Measurements from ENCODE around the gene PIK3R5.
"Not testable (repeated sequence)": the region's sequence is repeated elsewhere in the genome, so short reads cannot be mapped to it uniquely, and the experiment has no call there.

Gene PIK3R5

DNA sequence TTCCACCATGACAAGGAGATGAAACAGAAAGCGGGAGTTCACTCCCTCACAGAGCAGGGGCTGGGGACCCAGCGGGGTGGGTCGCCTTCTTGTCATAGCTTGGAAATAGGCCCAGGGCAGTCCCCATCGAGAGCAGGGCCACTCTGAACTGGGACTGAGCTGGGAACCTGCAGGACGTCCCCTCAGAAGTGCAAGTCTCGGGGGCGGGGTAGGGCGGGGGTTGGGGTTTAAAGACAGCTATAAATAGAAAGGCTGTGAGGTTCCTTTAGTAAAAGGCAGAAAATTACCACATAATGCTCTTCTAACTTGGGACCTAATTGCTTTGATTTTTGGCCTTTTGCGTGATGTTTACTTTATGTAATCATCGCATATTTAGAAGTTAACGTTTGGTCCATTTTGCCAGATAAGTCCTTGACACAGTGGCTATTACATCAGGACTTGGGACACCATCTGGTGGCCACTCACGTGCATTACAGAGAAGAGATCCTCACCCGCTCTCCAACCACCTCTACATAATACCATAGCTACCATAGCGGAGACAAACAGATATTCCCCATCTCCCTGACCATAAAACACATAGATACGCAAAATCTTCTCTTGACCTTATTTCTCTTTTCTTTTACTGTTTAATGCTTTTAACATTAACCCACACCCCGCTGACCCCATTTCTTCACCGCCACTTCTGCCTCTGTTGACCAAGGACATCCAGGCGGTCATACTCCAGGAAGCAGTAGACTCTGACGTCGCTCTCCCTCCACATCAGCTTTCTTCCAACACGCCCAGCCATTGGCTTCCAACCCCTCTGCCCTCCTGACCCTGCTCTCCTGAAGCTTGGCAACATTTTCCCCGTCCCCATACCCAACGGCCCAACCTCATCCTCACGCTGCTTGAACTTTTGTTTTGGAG lies 70.6 kb downstream of the PIK3R5 start:
- peak; percentile 82 for FAIRE-seq

DNA sequence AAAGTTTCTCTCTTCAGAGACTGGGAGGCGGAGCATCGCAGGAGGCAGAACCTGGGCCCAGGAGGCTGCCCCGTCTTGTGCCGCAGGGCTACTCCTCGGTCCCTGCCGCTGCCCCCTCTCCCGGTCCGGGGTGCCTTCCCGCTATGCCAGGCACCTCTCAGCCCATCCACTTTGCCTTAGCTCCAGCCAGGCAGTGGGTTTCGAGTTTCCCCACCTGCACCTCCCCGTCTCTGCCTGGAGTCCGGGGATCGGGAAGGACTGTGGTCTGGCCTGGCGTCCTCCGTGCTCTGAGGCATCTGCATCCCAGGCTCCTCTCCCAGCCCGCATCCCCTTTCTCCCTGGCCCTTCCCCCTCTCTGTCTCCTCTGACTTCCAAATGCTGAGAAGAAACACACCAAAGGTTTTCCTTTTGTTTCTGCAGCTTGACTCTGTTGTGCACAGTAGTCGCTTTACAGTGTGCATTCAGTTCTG lies 71.3 kb downstream of the PIK3R5 start:
- no peak for FAIRE-seq

GRCh38 chr17:8893621-8894201 lies 71.8 kb downstream of the PIK3R5 start:
- FAIRE-seq, result no peak

DNA sequence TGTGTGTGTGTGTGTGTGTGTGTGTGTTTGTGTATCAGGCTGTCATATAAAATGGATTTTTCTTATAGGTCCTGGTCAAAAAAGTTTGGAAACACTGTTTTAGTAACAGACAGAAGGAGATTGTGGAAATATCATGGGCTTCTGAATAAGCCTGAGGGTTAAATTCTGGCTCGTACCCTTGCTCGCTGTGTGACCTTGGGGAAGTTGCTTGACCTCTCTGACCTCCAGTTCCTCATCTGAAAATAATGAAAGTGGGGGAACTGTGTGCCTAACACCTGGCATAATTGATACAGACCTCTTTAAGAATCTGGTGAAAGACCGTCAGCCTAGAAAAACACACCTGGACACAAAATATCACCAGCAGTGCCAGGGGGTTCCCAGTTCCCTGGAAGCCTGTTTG lies 72.4 kb downstream of the PIK3R5 start:
- no peak for FAIRE-seq

DNA sequence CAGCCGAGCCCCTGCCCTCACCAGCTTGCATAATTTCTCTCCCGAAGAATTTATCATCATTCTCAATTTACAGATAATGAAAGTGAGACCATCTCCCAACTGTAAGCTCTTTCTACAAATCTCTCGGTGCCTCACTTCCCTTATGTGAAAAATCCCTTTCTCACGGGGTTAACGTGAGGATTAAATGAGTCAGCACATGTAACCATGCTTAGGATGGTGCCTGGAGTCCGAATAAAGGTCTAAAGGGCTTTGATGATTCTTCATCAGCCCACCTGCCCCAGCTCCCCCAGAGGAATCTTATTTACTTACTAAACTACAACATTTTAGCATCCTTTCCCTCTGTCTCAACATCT lies 73.2 kb downstream of the PIK3R5 start:
- FAIRE-seq, result no peak

DNA sequence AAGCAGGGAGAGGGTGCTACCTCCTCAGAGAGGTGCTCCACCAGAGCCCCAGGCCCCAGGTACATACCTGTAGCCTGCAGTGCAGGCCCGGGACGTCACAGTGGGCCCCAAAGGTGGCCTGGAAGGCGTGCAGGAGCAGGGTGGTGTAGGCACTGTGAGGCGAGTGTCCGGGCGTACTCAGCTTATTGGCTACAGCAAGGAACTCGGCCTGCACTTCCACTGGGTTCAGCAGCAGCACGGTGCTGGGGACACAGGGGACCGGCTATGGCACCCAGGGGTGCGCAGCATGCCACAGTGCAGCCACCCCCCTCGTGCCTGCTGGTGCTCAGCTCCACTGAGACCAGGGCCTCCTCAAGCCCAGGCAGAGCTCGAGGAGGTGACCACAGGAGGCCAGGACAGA lies 74.8 kb downstream of the PIK3R5 start:
- no peak for FAIRE-seq

DNA sequence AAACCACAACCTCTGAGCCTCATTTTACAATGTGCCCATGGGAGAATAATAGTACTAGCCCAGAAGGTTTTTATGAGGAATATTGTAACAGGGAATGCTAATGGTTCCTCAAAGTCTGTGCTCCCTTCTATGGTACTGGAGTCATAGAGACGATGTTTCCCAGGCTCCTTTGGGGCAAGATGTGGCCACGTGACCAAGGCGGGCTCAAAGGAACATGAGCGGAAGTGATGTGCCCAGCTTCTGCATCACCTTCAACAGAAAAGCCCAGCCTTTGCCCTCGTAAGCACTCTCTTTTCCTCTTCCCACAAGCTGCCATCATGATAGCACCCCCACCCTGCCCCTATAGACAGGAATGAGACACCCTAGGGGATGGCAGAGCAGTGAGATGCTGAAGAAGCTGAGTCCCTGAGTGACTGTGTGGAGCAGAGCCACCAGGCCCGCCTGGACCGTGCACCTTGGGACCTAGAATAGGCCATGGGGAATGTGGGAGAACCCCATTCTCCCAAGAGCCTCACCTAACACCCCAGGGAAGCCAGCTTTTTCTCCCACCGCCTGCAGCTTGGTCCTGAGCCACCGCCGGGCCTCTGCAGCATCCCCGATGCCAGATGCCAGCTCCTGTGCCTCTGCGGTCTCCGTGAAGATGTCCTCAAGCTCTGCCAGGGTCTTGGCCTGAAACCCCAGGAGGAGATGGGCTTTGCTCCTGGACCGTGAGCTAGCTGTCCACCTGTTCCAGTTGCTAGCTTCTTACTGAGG lies 75.9 kb downstream of the PIK3R5 start:
- FAIRE-seq, result no peak

DNA sequence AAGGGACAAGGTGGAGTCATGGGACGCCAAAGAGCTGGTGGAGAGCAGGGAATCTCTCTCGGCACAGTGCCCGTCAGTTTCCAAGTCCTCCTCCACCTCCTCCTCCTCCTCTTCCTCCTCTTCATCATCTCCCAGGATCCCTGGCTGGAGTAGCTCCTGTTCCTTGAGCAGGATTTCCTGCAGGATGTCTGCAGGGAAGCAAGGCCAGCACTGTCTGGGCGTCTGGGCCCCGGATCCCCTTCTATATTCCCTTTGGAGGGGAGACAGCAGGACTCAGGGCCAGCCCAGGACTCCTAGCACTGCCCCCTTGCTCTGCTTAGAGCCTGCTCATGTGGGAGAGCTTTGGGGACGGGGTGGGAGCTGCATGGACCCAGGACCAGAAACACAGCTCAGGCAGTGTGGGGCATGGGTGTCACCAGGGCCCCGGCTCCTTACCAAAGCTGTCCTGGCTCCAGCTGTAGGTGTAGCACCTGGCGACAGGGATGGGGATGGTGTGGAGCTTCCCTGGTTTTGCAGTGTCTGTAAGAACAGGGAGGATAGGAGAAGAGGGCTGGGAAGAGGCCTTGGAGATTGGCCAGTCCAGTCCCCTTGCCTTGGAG lies 76.7 kb downstream of the PIK3R5 start:
- no peak for FAIRE-seq

GRCh38 chr17:8887834-8888703 lies 77.4 kb downstream of the PIK3R5 start:
- FAIRE-seq, result no peak

- no peak for FAIRE-seq
Measured at GRCh38 chr17:8887301-8887700, 78.2 kb downstream of the PIK3R5 start.

DNA sequence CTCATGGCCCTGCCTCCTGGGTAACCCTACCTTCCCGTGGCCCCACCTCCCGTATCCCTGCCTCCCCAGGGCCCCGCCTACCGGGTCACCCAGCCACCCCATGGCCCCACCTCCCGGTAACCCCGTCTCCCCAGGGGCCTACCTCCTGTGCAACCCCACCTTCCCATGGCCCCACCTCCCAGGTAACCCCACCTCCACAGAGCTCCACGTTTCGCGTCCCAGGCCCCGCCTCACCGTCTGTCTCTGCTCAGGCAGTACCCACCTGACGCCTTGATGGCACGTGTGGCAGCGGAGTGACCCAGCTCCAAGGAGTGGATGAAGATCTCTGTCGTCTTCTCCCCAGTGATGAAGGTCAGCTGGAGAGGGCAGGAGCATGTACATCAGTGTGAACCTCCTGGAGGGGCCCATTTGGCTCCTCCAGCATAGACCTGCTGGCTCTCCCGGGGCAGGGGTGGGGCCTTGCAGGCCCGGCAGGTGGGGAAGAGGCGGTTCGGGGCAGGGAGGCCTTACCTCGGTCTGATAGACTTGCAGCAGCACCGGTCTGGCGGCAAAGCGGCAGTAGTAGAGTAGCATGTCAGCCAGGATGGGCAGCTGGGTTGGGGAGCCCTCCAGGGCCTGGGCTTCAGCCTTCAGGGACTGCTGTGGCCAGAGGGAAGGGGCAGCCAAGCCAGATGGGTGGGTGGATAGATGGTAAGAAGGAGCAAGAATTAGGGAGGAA lies 79.4 kb downstream of the PIK3R5 start:
- FAIRE-seq, result no peak

DNA sequence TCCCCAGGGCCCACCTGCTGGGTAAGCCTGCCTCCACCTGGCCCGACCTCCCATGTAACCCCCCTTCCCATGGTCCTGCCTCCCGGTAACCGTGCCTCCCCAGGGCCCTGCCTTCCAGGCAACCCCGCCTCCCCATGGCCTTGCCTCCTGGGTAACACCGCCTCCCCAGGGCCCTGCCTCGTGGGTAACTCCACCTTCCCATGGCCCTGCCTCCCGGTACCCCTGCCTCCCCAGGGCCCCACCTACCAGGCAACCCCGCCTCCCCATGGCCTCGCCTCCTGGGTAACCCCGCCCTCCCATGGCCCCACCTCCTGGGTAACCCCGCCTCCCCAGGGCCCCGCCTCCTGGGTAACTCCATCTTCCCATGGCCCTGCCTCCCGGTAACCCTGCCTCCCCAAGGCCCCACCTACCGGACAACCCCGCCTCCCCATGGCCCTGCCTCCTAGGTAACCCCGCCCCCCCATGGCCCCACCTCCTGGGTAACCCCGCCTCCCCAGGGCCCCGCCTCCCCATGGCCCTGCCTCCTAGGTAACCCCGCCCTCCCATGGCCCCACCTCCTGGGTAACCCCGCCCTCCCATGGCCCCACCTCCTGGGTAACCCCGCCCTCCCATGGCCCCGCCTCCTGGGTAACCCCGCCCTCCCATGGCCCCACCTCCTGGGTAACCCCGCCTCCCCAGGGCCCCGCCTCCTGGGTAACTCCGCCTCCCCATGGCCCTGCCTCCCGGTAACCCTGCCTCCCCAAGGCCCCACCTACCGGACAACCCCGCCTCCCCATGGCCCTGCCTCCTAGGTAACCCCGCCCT lies 80.1 kb downstream of the PIK3R5 start:
- FAIRE-seq, result not testable (repeated sequence)

DNA sequence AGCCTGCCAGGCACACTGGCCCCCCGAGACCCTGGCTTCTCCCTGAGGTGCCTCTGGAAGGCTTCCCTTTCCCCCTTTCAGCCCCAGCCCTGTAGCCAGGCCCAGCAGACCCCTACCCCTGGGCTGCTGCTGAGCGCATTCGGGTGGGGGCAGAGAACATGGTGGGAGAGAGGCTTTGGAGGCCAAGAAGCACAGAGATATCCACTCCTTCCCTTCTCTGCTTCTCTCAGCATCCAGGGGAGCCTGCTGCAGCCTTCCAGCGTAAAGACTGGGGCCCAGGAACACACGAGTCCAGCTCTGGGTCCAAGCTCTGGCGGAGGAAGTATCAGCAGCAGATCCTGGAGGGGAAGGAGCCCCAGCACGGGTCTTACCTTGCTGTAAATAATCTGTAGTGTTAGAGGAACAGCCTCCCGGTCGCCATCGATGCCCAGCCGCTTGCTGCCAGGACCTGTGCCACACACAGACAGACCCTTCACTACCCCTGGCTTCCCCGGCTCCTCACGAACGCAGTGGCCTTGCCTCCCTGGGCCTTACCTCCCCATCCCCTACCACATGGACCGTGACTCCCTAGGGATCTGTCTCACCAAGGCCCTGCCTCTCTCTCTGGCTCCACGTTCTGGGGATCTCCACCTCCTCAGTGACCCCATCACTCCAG lies 81.0 kb downstream of the PIK3R5 start:
- no peak for FAIRE-seq

DNA sequence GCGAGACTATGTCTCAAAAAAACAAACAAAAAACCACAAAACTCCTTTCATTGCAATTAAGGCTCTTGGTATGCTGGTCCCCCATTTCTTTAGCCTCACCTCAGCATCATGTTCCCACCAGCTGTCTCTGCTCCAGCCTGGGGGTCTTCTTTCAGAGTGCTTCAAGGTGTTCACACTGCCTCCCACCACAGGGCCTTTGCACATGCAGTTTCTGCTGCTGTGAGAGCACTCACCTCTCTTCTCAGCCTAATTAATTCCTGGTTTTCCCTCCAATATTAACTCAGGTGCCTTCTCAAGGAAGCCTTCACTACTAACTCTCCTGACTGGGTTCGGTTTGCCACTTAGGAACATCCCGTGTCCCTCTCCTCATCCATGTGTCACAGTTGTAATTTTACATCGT lies 82.2 kb downstream of the PIK3R5 start:
- no peak for FAIRE-seq

DNA sequence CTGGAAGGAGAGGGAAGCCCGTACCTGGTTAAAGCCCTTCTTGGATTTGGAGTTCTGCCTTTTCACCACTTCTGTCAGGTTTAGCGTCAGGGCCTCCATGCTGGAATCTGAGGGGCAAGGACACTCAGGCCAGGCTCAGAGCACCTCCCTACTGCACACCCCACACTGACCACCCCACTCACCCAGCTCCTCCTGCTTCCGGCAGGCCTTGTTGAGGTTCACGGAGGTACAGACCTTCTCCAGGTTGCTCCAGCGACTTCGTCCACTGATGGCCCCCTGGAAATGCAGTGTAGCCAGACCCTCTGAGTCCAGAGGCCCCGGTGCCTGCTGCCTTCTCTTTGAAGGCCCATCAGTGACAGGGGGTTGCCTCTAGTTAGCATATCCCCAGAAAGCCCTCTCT lies 83.9 kb downstream of the PIK3R5 start:
- no peak for FAIRE-seq

GRCh38 chr17:8880466-8880865 lies 85.0 kb downstream of the PIK3R5 start:
- no peak for FAIRE-seq

GRCh38 chr17:8879410-8879809 lies 86.1 kb downstream of the PIK3R5 start:
- FAIRE-seq, result no peak

- no peak for FAIRE-seq
Measured at GRCh38 chr17:8877984-8878383, 87.5 kb downstream of the PIK3R5 start.

GRCh38 chr17:8875957-8876356 lies 89.5 kb downstream of the PIK3R5 start:
- no peak for FAIRE-seq

DNA sequence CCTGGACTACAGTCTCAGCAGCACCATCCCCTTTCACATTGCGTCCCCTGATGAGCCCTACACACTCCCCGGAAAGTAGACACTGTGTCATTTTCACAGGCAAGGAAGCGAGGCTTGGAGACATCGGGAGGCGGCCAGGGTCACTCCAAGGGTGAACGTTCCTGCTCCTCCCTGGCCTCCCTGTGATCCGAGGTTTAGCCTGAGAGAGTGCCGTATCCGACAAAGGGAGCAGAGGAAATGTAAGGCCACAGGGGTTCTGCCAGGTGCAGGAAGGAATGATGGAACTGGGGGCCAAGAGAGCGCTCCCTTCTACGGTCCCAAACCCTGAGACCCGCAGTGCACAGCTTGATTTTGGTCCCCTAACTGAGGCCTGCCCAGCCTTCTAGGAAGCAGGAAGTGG lies 90.1 kb downstream of the PIK3R5 start:
- no peak for FAIRE-seq
